ENCODE measurements around the gene RAC2.
"Not testable (repeated sequence)": the region's sequence is repeated elsewhere in the genome, so short reads cannot be mapped to it uniquely, and the experiment has no call there.

RAC2 gene

DNA sequence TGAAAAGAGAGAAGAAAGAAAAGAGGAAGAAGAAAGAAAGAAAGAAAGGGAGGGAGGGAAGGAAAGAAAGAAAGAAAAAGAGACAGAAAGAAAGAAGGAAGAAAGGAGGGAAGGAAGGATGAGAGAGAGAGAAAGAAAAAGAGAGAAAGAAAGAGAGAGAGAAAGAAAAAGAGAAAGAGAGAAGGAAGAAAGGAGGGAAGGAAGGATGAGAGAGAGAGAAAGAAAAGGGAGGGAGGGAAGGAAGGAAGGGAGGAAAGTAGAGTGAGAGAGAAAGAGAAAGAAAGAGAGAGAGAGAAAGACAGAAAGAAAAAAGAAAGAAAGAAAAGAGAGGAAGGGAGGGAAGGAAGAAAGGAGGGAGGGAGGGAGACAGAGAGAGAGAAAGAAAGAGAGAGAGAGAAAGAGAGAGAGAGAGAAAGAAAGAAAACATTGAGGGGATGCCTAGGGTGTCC is 11.5 kb upstream of the RAC2 start:
- Histone ChIP-seq H3K79me2 (no peaks in the 10 kb centered on the region), H3K36me3 (ENCODE audit: control insufficient read depth, insufficient read depth, low read length) (no peaks in the 10 kb centered on the region), H3K4me2 (ENCODE audit: low read length) (no peak overlapping the region)

GRCh38 chr22:37254867-37255233 is 10.8 kb upstream of the RAC2 start:
- no peaks in the 10 kb centered on the region for H3K9me3 ChIP-seq (ENCODE audit: control insufficient read depth, low read length)
- H3K9ac ChIP-seq: no peak overlapping the region
- no peak overlapping the region for H2AFZ ChIP-seq
- H3K36me3 ChIP-seq (ENCODE audit: control insufficient read depth, insufficient read depth, low read length): no peaks in the 10 kb centered on the region
- H3K27me3 ChIP-seq (ENCODE audit: control insufficient read depth, insufficient read depth, low read length): no peaks in the 10 kb centered on the region
- H3K79me2 ChIP-seq: no peaks in the 10 kb centered on the region
- H3K4me3 ChIP-seq (ENCODE audit: low read depth, low read length): no peak overlapping the region
- TF ChIP-seq, protein P1, sequence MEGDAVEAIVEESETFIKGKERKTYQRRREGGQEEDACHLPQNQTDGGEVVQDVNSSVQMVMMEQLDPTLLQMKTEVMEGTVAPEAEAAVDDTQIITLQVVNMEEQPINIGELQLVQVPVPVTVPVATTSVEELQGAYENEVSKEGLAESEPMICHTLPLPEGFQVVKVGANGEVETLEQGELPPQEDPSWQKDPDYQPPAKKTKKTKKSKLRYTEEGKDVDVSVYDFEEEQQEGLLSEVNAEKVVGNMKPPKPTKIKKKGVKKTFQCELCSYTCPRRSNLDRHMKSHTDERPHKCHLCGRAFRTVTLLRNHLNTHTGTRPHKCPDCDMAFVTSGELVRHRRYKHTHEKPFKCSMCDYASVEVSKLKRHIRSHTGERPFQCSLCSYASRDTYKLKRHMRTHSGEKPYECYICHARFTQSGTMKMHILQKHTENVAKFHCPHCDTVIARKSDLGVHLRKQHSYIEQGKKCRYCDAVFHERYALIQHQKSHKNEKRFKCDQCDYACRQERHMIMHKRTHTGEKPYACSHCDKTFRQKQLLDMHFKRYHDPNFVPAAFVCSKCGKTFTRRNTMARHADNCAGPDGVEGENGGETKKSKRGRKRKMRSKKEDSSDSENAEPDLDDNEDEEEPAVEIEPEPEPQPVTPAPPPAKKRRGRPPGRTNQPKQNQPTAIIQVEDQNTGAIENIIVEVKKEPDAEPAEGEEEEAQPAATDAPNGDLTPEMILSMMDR (IDR thresholded peaks at IDR 0.05): no peak
- no peaks in the 10 kb centered on the region for H3K4me1 ChIP-seq
- H3K27ac ChIP-seq: no peak overlapping the region
- H3K4me2 ChIP-seq (ENCODE audit: low read length): no peak overlapping the region

More for the DNA sequence above, 11.5 kb upstream of the RAC2 start:
- H3K9ac ChIP-seq: no peak overlapping the region
- no peaks in the 10 kb centered on the region for H3K4me1 ChIP-seq
- no peaks in the 10 kb centered on the region for H3K27me3 ChIP-seq (ENCODE audit: control insufficient read depth, insufficient read depth, low read length)
- no peak overlapping the region for H3K27ac ChIP-seq
- no peaks in the 10 kb centered on the region for H3K9me3 ChIP-seq (ENCODE audit: control insufficient read depth, low read length)
- TF ChIP-seq, protein P1 (IDR thresholded peaks at IDR 0.05): no peak
- H2AFZ ChIP-seq: no peak overlapping the region
- no peak overlapping the region for H3K4me3 ChIP-seq (ENCODE audit: low read depth, low read length)

GRCh38 chr22:37254209-37254866 is 10.3 kb upstream of the RAC2 start:
- Histone ChIP-seq H3K27me3 (ENCODE audit: control insufficient read depth, insufficient read depth, low read length) (no peaks in the 10 kb centered on the region), H3K36me3 (ENCODE audit: control insufficient read depth, insufficient read depth, low read length) (no peaks in the 10 kb centered on the region), H3K4me3 (ENCODE audit: low read depth, low read length) (no peak overlapping the region), H3K4me2 (ENCODE audit: low read length) (no peak overlapping the region), H3K4me1 (no peaks in the 10 kb centered on the region), H3K27ac (no peak overlapping the region), H3K79me2 (no peaks in the 10 kb centered on the region), H3K9me3 (ENCODE audit: control insufficient read depth, low read length) (no peaks in the 10 kb centered on the region), H2AFZ (no peak overlapping the region), H3K9ac (no peak overlapping the region)
- TF ChIP-seq, protein P1 (IDR thresholded peaks at IDR 0.05): no peak

GRCh38 chr22:37253126-37253660 is 9.1 kb upstream of the RAC2 start:
- Histone ChIP-seq H3K27ac (no peak overlapping the region), H3K4me2 (ENCODE audit: low read length) (no peak overlapping the region), H3K36me3 (ENCODE audit: control insufficient read depth, insufficient read depth, low read length) (no peaks in the 10 kb centered on the region), H3K4me1 (no peaks in the 10 kb centered on the region), H3K9ac (no peak overlapping the region), H3K27me3 (ENCODE audit: control insufficient read depth, insufficient read depth, low read length) (no peaks in the 10 kb centered on the region), H3K4me3 (ENCODE audit: low read depth, low read length) (no peak overlapping the region), H2AFZ (no peak overlapping the region), H3K79me2 (no peaks in the 10 kb centered on the region), H3K9me3 (ENCODE audit: control insufficient read depth, low read length) (no peaks in the 10 kb centered on the region)
- TF ChIP-seq, protein P1 (IDR thresholded peaks at IDR 0.05): no peak

DNA sequence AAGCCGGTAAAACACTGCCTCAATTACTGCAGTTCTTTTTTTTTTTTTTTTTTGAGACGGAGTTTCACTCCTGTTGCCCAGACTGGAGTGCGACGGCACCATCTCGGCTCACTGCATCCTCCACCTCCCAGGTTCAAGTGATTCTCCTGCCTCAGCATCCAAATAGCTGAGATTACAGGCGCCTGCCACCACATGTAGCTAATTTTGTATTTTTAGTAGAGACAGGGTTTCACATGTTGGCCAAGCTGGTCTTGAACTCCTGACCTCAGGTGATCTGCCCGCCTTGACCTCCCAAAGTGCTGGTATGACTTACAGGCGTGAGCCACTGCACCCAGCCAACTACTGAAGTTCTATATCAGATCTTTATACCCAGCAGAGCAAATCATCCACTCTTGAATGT is 7.8 kb upstream of the RAC2 start:
- not testable (repeated sequence) for H2AFZ ChIP-seq; H3K27me3 ChIP-seq (ENCODE audit: control insufficient read depth, insufficient read depth, low read length); H3K36me3 ChIP-seq (ENCODE audit: control insufficient read depth, insufficient read depth, low read length); H3K27ac ChIP-seq; H3K4me1 ChIP-seq; H3K4me2 ChIP-seq (ENCODE audit: low read length); H3K4me3 ChIP-seq (ENCODE audit: low read depth, low read length); H3K9ac ChIP-seq; H3K79me2 ChIP-seq; H3K9me3 ChIP-seq (ENCODE audit: control insufficient read depth, low read length)
